ENCODE measurements around the gene ITGAD.

DNA sequence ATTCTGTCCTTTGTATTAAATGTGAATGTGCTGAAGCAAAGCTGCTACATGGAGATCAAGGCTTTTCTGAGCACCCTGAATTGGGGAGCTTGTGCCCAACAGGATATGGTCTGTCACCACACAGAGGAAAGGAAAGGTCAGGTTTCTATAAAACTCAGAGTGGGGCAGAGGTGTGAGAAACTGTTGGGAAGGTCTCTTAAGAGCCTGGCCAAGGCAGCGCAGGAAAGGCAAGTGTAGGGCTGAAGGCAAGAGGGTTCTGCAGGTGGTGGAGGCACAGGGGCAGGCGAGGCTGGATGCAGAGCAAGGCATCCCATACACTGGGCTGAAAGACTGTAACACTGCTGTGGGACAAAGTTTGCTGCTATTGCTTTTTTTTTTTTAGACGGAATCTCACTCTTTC, 26.9 kb downstream of the ITGAD start:
- TF ChIP-seq CTCF (IDR thresholded peaks at IDR 0.05) (no peak), POLR2A (IDR thresholded peaks at IDR 0.05) (no peak)

Data from heart left ventricle (tissue), 13 donors.